SK-N-MC (cell line): ENCODE measurements around the gene DUS2.

Source experiments
- DNase-seq: peaks from one replicate; pipeline ENCODE4 v3.0.0-alpha.2; 2011; ENCODE audit warnings: low read depth, low spot score
- H3K27ac ChIP-seq: fragments of 200-600 bp; sonication (generic); 2 replicates; pipeline ENCODE4 v1.5.1; 2016; ENCODE audit warnings: mixed run types
- H3K36me3 ChIP-seq: fragments of 200-600 bp; sonication (generic); 2 replicates; pipeline ENCODE4 v1.6.1; 2017; ENCODE audit warnings: antibody characterized with exemption, low read length, mixed read lengths; ENCODE audit not compliant: insufficient read depth
- H3K4me3 ChIP-seq: fragments of 200-600 bp; sonication (generic); 2 replicates; pipeline ENCODE4 v1.5.1; 2016
- H3K9ac ChIP-seq: fragments of 200-600 bp; sonication (generic); 2 replicates; pipeline ENCODE4 v1.8.0; 2017; ENCODE audit warnings: mixed run types, mixed read lengths; ENCODE audit not compliant: insufficient read length
- H3K9me3 ChIP-seq: fragments of 200-600 bp; sonication (generic); 2 replicates; pipeline ENCODE4 v1.6.1; 2017; ENCODE audit warnings: low read depth, mild to moderate bottlenecking, antibody characterized with exemption, low read length, moderate library complexity, mixed read lengths
- EZH2 ChIP-seq: fragments of 200-600 bp; sonication (generic); IDR thresholded peaks from one replicate; pipeline ENCODE4 v1.6.1; 2017; ENCODE audit warnings: antibody characterized with exemption
- FOXP2 ChIP-seq: optimal IDR thresholded peaks from 2 replicates; pipeline ENCODE3; 2011; ENCODE audit warnings: mild to moderate bottlenecking, moderate library complexity; ENCODE audit not compliant: insufficient read depth; ENCODE audit errors: extremely low read length, control extremely low read depth
- POLR2AphosphoS5 ChIP-seq: IDR thresholded peaks from 2 replicates; pipeline ENCODE4 v1.6.1; 2012; ENCODE audit warnings: mild to moderate bottlenecking, low read depth, low read length, borderline replicate concordance

The DUS2 gene

DNA sequence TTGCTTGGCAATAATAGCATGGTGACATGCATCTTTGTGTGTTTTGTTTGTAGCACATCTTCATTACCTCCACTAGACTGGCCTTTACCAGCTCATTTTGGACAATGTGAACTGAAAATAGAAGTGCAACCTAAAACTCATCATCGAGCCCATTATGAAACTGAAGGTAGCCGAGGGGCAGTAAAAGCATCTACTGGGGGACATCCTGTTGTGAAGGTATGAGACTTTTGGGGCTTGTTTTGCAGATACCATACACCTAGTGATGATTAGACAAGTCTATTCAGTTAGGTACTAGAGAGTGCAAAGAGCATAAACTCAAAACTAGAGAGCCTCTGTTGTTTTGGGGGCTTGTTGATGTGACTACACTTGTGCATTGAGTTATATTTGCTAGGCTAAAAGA lies 103.3 kb downstream of the DUS2 start:
- DNase-seq: no peak
- H3K9ac ChIP-seq: no peak overlapping the region
- H3K9me3 ChIP-seq: no peaks in the 10 kb centered on the region
- H3K36me3 ChIP-seq: no peaks in the 10 kb centered on the region
- H3K27ac ChIP-seq: no peak overlapping the region
- H3K4me3 ChIP-seq: no peak overlapping the region
- TF ChIP-seq POLR2AphosphoS5 (no peak), EZH2 (no peak), FOXP2 (no peak)

DNA sequence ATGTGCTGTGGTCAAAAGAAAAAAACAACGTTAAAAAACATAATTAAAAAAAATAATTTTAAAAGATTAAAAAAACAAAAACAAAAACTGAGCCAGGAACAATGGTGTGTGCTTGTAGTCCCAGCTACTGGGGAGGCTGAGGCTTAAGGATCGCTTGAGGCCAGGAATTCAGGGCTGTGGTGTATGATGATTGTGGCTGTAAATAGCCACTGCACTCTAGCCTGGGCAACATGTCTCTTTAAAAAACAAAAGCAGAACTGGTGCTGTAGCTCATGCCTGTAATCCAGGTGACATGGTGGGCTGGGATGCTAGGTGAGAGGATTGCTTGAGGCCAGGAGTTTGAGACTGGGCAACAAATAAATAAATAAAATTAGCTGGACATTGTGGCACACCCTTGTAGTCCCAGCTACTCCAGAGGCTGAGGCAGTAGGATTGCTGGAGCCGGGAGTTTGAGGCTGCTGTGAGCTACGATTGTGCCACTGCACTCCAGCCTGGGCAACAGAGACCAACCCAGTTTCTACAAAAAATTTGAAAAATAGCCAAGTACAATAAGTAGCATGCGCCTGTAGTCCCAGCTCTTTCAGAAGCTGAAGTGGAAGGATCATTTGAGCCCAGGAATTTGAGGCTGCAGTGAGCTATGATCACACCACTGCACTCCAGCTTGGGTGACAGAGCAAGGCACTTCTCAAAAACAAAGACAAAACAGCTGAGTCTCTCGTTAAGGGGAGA lies 105.7 kb downstream of the DUS2 start:
- TF ChIP-seq POLR2AphosphoS5: no peak
- TF ChIP-seq EZH2: no peak
- no peak for TF ChIP-seq FOXP2
- Histone ChIP-seq H3K9ac (no peak overlapping the region), H3K36me3 (no peaks in the 10 kb centered on the region), H3K27ac (no peak overlapping the region), H3K4me3 (no peak overlapping the region), H3K9me3 (no peaks in the 10 kb centered on the region)
- DNase-seq: no peak
